Astrocyte of the cerebellum (primary cell): ENCODE measurements around the gene ZFAND3.

Experiments used
- DNase-seq: peaks from one replicate; pipeline ENCODE4 v3.0.0-alpha.2; 2011; ENCODE audit warnings: low read depth
- H3K4me3 ChIP-seq: 2 replicates; pipeline ENCODE4 v1.5.1; 2011; ENCODE audit warnings: mild to moderate bottlenecking, low read depth, low read length, moderate library complexity
- in situ Hi-C: cut with HindIII; loops from 2 replicates; pipeline ENCODE4 v1.10.0; 2017; ENCODE audit warnings: low sequenced_read_pairs
- TF ChIP-seq, protein P1 (sequence below): IDR thresholded peaks from 2 replicates; pipeline ENCODE4 v1.5.1; 2012; ENCODE audit warnings: low read length, low read depth, moderate library complexity, mild to moderate bottlenecking; ENCODE audit errors: missing control alignments

ZFAND3 gene

DNA sequence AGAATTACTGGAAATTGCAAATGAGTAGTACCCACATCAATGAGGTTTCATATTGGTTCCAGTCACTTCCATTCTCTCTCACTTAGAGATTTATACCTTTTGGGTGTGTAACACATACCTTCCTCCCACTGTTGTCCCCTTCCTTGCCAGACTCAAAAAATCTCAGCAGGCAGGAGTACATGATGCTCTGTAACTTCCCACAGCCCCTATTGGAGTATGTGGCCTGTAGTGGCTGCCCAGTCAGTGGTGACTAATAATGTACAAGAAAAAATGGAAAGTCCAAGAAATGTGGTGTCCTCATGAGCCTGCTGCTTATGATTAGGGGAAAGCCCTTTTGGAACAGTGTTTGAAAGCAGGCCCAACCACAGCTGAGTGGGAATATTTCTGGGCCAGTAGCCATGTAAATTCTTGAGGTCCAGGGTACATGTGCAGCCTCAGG, 312.0 kb downstream of the ZFAND3 start:
- in situ Hi-C loops: no loop called here
- no peak overlapping the region for H3K4me3 ChIP-seq
- peak; percentile 99 for DNase-seq
- TF ChIP-seq, protein P1, sequence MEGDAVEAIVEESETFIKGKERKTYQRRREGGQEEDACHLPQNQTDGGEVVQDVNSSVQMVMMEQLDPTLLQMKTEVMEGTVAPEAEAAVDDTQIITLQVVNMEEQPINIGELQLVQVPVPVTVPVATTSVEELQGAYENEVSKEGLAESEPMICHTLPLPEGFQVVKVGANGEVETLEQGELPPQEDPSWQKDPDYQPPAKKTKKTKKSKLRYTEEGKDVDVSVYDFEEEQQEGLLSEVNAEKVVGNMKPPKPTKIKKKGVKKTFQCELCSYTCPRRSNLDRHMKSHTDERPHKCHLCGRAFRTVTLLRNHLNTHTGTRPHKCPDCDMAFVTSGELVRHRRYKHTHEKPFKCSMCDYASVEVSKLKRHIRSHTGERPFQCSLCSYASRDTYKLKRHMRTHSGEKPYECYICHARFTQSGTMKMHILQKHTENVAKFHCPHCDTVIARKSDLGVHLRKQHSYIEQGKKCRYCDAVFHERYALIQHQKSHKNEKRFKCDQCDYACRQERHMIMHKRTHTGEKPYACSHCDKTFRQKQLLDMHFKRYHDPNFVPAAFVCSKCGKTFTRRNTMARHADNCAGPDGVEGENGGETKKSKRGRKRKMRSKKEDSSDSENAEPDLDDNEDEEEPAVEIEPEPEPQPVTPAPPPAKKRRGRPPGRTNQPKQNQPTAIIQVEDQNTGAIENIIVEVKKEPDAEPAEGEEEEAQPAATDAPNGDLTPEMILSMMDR: no peak

DNA sequence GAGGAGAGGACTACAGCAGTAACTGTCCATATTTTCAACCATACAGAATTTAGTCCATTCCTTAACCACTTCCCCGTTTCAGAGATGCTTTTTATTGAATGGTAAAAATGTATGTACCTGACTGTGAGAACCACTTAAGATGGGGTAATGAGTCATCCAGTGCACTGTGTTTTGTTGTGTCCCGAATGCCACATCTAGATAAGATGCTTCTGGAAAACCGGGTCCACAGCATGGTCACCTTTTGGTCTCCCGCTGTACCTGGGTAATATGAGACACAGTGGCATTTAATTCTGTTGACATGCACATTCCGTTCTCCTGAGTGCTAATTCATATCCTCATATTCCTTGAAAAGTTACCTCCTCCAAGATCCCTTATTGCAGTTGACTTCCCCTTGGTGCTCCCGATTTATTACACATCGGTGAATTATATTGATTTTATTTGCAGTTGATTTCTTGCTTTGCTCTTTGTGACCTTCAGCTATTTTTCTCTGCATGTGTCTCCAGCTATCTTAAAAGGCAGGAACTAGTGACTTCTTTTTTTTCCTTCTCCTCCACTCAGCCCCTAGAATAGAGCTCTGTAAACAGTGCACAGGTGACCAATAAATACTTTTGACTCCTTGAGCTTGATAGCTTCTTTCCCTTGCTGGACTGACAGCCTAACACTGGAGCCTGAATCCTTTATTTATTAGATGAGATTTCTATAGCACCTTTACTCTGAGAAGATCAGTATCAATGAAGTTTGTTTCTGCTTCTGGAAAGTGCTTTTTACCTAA, 314.6 kb downstream of the ZFAND3 start:
- in situ Hi-C loops: no loop called here
- no peak overlapping the region for H3K4me3 ChIP-seq
- TF ChIP-seq, protein P1: no peak
- DNase-seq: no peak

DNA sequence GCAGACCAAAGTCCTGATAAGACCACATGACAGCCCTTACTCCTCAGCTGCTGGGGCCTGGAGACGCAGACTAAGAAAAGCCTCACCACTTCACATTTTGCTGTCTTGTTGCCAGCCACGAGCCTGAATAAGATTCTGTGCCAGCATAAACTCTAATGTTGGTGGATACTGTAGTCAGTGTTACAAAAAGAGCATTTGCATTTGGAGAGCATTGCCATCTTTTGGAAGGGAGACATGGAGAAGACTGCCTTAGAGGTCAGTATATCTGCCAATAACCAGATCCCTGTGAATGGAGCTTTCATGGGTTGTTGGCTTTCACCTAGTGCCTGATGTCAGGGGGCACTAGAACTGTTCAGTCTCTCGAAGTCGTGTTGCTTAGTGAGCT, 315.2 kb downstream of the ZFAND3 start:
- in situ Hi-C loops: no loop called here
- TF ChIP-seq, protein P1: no peak
- no peak for DNase-seq
- no peak overlapping the region for H3K4me3 ChIP-seq

- in situ Hi-C loops: no loop called here
- TF ChIP-seq, protein P1: no peak
- H3K4me3 ChIP-seq: no peak overlapping the region
- no peak for DNase-seq
These were observed 317.0 kb downstream of the ZFAND3 start for GRCh38 chr6:38136547-38136946.

DNA sequence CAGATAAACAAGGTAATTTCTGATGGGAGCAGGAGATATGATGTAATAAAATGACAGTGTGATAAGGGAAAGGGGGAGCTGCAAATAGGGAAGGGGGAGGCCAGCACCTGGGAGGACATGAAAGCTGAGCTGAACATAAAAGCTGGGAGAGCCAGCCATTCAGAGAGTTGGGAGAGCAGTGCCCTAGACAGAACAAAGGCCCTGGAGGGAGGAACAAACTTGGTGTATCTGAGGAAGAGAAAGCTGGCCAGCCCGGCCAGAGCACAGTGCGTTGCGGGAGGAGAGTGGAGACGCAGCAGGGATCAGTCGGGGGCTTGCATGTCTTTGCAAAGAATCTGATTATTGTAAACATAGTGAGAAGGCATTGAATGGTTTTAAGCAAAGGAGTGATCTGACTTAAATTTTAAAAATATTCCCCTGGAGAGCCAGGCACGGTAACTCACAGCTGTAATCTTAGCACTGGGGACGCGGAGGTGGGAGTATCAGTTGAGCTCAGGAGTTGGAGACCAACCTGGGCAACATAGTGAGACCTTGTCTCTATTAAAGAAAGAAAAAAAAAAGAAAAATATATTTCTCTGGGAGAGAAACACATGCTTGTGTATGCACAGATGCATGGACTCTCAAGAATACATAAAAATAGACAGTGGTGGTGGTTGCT, 318.2 kb downstream of the ZFAND3 start:
- TF ChIP-seq, protein P1: no peak
- no peak for DNase-seq
- H3K4me3 ChIP-seq: no peak overlapping the region
- in situ Hi-C loops: no loop called here

GRCh38 chr6:38138374-38138773, 318.8 kb downstream of the ZFAND3 start:
- no peak overlapping the region for H3K4me3 ChIP-seq
- TF ChIP-seq, protein P1: no peak
- in situ Hi-C loops: no loop called here
- DNase-seq: no peak
